Pons (tissue), 1 donor: Measurements from ENCODE around the gene ZNF232.
"Not testable (repeated sequence)": the region's sequence is repeated elsewhere in the genome, so short reads cannot be mapped to it uniquely, and the experiment has no call there.

Experiments
- DNase-seq: peaks from one replicate; pipeline ENCODE4 v3.0.0-alpha.2; 2016; ENCODE audit warnings: low spot score

The ZNF232 gene

DNA sequence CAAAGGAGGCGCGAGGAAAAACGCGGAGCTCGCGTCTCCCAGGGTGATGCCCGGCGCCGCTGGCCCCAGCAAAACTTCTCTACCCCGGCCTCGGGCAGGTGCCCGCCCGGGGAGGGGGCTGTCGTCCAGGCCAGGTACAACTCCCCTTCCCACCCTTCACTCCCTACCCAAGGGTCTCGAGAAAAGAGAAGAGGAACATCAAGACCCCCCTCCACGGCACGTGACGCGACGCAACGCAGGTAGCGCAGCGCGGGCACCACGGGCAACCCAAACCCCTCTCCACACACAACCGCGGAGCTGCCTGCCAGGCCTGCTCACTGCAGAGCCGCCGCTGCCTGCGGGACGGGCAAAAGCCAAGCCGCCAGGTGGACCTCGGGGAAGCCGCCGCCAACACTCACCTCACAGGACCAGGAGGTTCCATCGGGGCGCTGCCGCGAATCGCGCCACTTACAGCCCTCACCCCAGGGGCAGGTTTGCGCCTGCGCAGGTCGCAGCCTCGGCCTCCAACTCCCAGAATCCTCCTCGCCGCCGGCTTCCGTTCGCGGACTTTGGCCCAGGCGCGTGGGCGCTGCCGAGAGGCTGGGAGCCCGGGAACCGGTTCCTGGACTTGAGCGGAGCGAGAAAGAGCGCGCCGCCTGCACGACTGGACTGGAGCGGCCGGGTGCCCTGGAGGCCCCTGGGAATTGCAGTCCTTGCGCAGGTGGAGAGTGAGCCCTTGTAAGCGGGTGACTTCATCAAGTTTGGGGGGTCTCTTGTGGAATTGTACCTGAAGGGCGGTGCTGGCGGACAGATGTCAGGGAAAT, at the start of gene ZNF232:
TSS of gene ZNF232 (minus strand) at position 477 of the 803 bp plus-strand sequence. CDS start at position 421, 56 bp downstream.
- DNase-seq, result peak; percentile 87

DNA sequence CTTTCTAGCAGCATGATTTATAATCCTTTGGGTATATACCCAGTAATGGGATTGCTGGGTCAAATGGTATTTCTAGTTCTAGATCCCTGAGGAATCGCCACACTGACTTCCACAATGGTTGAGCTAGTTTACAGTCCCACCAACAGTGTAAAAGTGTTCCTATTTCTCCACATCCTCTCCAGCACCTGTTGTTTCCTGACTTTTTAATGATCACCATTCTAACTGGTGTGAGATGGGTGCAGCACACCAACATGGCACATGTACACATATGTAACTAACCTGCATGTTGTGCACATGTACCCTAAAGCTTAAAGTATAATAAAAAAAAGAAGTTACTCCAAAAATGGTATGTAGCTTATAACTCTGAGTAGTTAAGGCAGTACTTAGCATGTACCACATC, 49.0 kb upstream of the ZNF232 start:
- not testable (repeated sequence) for DNase-seq

DNA sequence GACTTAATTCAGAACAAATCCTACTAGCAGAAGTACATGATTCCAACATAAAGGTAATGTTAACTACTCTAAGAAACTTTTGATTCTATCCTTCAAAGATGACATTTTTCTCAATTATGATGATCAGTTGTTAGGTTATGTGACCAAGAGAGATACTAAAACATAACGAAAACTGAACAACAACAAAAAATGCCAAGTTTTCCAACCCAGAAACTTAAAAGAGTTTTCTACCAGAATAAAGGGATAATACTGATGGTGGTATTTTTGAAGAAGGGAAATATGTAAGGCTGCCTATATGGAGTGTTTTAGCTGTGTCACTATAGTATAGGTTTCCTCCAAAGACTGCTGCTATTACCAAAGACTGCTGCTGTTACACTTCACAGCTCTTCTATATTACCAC, 34.4 kb upstream of the ZNF232 start:
- not testable (repeated sequence) for DNase-seq

GRCh38 chr17:5142877-5143276, 31.2 kb upstream of the ZNF232 start:
- not testable (repeated sequence) for DNase-seq

DNA sequence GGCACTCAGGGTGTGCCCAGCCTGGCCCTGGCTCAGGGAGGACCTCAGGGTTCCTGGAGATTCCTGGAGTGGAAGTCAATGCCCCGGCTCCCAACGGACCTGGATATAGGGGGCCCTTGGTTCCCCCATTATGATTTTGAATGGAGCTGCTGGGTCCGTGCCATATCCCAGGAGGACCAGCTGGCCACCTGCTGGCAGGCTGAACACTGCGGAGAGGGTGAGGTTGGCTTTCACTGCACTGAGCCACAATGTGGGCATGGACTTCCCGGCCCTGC, 27.7 kb upstream of the ZNF232 start:
- no peak for DNase-seq

DNA sequence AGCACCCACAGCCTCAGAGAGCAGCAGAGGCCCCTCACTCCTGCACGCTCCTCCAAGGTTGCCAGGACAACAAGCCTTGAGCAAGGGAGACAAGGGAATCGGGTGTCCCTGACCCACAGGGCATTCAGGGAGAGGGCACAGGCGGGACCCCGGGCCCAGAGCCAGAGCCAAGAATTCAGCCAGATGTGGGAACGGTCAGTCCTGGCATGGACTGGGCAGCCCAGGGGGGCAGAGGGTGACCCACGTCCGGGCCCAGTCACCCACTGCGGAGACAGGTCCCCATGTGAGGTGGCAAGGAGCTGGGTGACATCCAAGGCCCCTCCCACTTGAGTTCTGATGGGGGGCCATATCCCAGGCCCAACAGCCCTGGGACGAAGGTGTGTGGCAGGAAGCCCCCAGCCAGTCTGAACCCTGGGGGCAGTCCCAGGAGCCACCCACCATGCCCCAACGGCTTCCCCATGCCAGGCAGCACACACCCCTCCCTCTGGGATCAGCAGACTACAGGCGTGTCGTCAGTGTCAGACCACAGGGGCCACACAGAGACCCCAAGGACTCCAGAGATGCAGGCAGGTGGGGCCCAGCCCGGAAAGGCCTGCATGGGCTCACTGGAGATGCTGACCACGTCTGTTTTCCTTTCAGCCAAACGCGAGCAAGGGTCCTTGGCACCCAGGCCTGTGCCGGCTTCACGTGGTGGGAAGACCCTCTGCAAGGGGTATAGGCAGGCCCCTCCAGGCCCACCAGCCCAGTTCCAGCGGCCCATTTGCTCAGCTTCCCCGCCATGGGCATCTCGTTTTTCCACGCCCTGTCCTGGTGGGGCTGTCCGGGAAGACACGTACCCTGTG, 27.2 kb upstream of the ZNF232 start:
- DNase-seq, result no peak

DNA sequence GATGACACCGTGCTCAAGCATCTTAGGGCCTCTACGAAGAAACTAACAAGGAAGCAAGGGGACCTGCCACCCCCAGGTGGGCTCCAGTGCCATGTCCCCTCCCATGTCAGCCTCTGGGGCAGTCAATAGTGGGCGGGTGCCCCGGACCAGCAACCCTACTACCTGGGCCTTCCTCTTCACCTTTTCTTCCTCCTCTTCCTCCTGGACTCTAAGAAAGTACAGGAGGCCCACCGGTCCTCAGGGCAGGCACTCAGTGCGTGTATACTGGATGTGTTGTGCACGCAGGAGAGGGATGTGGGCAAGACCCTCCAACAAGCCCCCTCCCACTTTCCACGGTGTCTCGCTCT, 26.5 kb upstream of the ZNF232 start:
- DNase-seq, result not testable (repeated sequence)

GRCh38 chr17:5137511-5138197, 26.0 kb upstream of the ZNF232 start:
- not testable (repeated sequence) for DNase-seq

- DNase-seq, result not testable (repeated sequence)
These were observed 25.1 kb upstream of the ZNF232 start for GRCh38 chr17:5136580-5137412.

DNA sequence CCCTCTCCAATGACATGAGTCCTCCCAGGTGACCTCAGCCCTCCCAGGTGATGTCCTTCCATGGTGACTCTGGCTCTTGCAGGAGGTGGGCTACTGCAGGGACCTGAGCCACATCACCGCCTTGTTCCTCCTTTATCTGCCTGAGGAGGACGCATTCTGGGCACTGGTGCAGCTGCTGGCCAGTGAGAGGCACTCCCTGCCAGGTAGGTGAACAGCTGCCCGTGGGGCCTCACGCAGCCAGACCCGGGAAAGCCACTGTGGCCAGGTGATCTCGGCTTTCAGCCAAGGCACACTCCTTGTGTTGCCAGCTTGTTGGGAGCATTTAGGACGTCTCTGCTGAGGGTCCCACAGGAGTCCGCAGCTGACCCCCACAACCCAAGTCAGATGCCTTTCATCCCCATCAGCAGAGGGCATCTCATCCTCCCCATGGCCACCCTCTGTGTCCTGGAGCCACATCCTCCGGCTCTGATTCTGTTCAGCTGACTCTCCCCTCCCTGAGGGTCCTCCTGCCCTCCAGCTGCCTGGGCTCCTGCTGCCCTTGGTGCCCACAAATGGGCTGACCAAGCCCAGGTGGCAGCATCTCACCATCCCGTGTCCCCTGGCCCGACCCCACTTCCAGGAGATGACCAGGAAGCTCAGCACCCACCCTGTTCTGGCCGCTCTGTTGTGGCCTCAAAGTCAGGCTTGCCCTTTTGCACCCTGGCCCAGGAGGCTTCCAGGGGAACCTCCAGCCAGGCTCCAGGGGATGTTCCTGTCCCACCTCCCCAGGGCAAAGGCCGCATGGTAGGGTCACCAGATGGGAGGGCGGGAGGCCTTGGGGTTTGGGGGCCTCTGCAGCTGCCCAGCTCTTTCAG, 24.3 kb upstream of the ZNF232 start:
- no peak for DNase-seq

DNA sequence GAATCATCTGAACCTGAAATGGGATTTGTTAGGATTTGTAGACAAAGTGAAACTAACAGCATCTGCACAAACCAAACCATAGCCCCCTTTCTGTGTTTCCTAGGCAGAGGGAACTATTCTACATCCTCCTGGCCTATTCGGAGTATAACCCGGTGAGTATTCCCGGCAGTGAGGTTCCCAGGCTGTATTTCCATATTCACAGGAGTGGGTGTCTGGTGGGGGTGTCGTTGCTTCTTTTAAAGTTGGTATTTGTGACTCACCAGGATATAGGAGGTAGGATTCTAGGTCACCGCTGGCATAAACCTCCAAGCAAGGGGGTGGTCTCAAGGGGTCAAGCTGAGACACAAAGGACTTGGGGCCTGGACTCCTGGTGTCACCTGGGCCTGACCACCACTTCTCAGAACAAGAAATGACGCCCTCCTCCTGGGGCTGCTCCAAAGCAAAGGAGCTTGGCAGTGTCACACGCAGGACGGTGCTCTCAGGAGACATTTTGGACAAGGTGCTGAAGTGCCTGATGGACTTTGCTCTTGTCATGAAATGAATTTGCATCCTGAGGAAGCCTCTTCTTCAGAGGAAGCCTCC, 23.5 kb upstream of the ZNF232 start:
- DNase-seq, result not testable (repeated sequence)

DNA sequence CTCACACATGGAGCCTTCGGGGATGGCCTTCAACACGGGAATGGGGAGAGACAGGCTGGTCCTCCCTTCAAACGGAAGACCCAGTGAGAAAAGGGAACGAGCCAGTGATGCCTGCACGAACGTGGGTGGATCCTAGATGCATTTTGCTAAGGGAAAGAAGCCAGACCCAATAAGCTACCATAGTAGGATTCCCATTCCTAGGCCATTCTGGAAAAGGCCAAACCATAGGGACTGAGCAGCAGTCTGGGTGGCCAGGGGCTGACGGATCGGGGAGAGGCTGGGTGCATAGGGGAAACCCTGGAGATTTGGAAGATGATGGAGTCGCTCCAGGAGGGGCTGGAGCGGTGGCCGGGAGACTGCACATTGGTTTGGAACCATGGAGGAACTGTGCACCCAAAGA, 22.9 kb upstream of the ZNF232 start:
- not testable (repeated sequence) for DNase-seq

DNA sequence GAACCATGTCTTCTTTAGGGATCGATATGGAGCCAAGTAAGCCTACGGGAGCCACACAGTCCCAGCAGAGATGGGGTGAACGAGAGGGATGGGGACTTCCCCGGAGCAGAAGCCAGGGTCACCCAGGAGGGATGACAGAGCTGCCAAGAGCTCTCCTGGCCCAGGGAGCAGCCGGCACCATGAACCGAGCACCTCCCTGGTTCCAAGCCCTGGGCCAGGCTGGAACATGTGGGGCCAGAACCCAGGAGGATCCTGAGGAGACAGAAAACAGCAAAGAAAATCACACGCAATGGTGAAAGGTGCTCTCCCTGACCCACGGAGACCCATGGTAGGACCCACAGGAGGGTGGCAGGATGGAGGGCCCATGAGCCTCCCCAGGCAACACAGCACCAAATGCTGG, 22.3 kb upstream of the ZNF232 start:
- not testable (repeated sequence) for DNase-seq

DNA sequence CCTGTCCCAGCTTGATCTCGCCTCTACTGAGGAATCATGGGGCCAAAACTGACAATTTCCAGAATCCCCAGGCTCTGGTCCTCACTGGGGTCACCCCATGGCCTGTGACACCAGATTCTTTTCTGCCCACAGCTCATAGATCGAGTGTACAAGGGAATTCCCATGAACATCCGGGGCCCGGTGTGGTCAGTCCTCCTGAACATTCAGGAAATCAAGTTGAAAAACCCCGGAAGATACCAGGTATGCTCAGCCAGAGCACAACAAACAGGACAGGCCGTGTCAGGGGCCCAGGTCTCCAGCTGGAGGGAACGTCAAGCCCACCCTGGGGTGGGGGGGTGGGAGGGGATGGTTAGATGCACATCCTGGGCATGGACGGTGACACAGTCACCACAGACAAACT, 21.6 kb upstream of the ZNF232 start:
- no peak for DNase-seq

GRCh38 chr17:5132503-5133225, 21.0 kb upstream of the ZNF232 start:
- not testable (repeated sequence) for DNase-seq

DNA sequence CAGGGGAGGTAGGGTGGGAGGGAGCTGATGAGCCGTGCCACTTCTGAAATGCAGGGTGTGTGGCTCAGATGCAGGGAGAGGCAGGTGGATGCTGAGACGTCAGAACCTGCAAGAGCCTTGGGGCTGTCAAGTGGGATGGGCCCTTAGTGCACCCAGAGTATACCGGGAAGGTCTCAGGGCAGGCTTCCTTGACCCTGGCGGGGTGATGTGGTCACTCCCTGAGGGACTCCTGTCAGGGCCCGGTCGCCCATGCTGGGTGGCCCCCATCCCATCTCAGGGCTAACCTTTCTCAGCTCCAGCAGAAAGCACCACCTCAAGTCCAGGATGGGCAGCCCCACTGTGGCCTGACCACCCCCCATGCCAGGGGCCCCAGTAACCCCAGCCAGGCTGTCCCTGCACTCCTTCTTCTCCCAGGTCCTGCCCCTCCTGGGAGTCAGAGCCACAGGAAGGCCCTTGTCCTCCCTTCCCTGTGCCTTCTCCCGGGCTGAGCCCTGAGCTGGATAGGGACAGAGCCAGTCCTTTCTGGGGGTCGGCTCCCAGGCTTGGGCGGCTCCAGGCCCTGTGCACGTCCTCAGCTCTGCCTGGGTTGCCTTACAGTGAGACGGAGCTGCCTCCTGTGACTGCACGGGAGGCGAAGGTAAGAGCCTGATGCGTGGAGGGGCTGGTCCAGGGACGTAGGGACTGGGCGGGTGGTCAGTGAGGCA, 20.3 kb upstream of the ZNF232 start:
- DNase-seq, result not testable (repeated sequence)

- no peak for DNase-seq
These were observed 19.6 kb upstream of the ZNF232 start for GRCh38 chr17:5131146-5131715.

DNA sequence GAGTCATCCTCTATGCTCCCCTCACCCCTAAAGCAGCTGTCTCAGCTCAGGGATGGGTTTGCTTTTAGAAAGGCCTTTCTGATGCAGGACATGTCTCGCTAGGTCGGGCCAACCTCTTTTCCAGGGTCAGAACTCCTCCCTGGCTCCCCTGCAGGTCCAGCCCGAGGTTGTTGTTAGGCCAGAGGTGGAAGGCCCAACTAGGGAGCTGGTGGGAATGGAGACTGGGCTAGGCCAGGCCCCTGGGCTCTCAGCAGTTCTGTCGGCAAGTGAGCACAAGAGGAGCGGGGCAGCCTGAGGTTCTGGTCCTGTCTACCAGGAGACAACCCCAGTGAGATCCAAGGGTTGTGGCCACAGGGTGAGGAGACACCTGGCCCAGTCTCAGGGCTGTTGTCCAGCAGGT, 19.0 kb upstream of the ZNF232 start:
- DNase-seq, result not testable (repeated sequence)

GRCh38 chr17:5130261-5130660, 18.6 kb upstream of the ZNF232 start:
- DNase-seq, result not testable (repeated sequence)
